Measurements from ENCODE around the gene SLX9. TPM values are rescaled to one million over a fixed set of nuclear protein-coding genes. Genes with fewer than 3 reads are reported as not detected.
"Not testable (repeated sequence)": the region's sequence is repeated elsewhere in the genome, so short reads cannot be mapped to it uniquely, and the experiment has no call there.

Gene SLX9
- total RNA-seq, 1 experiment from 2014 or later = 24.9 TPM

DNA sequence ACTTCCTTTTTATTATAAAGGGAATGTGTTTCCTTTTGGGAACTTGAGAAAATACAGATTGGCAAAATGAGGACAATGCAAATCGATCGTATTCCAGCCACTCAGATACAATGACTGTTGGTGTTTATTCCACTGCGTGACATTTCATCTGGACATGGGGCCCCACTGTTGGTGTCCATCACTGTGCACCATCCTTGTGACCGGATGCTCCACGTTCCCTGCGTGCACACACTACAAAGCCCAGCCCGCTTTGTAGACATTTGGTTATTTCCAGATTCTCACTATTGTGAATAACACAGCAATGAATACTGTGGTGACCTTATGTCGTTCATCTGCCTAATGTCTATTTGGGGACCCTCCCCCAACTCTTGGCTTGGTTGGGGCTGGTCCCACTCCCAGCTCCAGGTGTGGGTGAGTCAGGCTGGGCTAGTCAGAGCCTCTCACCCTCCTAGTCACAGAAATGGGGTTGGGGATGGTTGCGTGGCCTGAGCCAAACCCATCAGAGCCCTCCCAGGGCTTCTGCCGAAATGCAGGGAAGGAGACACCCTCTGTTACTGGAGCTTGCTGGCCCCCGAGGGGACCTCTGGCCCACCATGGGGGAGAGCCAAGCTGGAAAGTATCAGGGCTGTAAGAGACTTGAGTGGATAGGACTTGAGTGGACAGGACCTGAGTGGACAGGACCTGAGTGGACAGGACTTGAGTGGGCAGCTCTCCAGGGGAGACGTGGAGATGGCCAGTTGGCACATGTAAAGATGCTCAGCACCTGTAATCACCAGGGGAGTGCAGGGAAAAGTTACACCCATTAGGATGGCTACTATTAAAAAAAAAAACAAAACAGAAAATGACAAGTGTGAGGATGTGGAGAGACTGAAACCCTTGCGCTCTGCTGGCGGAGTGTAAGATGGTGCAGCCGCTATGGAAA, 77.5 kb downstream of the SLX9 start:
- no peak for DNase-seq (ENCODE audit: low read depth)

DNA sequence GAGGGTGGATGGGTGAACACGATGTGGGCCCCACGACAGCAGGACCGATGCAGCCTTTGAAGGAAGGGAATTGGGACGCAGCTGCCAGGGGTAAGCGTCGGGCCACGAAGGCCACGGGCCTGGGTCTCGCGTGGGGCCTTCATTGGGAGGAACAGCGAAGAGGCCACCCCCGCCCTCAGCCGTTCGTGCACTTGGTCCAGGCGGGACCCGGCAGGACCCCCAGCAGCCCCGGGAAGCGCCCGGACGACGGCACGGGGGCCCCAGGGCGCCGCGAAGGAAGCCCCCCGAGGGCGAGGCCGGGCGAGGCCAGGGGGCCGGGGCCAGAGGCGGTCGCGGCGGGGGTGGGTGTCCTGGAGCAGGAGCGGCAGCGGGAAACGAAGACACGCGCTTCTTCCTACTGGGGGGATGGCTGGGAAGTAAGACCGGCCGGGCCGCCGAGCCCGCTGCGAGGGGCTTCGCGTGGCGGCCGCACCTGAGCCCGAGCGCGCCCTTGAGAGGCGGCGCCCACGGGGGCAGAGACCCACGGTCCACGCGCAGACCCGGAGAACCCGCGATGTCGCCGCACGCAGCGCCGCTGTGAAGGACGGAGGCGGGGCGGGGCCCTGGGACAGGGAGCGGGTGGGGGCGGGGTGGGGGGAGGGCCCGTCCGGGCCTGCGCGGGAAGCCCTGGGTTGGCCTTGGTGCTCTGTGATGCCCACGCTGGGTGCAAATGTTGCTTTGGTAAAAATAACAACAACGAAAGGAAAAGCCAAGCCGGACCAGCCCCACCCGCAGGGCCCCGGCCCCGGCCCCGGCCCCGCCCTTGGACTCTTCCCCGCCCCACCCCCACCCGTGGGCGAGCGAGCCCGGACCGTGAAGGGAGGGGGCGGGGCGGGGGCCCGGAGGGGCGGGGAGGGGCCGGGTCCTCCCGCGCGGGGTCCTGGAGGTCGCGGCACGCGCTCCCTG, 78.6 kb downstream of the SLX9 start:
- DNase-seq (ENCODE audit: low read depth) = no peak

DNA sequence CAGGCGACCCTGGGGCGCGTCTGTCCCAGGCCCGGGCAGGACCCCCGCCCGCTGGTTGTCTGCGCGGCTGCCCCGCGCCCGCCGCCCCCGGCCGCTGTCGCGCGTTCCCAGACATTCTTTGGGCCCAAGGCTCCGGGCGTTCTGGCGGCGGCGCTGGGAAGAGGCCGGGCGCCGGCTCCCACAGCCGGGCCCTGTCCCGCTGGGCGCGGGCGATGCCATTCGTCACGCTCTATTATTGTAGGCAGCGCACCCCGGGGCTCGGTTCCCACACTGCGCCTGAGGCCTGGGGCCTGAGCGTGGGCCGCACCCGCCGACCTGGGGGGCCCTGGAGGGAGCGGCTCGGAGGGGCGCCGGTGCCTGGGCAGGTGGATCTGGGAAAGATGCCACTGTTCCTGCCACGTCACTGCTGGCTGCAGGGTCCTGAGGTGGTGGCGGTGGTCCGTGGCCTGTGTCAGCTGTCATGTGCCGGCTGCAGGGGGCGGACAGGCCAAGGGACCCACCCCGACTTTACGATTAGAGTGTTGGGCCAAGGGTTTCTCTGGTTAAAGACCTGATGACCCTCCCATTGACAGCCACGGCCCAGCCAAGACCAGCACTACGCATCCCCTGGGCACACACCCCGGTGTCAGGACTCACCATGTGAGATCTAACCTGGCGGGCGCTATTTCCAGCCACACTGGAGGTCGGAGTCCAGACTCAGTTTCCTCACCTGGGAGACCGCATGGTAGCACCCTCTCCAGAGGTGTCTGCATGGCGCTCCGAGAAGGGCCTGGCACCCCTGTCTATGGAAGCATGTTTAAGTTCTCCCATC, 79.5 kb downstream of the SLX9 start:
- DNase-seq (ENCODE audit: low read depth) = no peak

DNA sequence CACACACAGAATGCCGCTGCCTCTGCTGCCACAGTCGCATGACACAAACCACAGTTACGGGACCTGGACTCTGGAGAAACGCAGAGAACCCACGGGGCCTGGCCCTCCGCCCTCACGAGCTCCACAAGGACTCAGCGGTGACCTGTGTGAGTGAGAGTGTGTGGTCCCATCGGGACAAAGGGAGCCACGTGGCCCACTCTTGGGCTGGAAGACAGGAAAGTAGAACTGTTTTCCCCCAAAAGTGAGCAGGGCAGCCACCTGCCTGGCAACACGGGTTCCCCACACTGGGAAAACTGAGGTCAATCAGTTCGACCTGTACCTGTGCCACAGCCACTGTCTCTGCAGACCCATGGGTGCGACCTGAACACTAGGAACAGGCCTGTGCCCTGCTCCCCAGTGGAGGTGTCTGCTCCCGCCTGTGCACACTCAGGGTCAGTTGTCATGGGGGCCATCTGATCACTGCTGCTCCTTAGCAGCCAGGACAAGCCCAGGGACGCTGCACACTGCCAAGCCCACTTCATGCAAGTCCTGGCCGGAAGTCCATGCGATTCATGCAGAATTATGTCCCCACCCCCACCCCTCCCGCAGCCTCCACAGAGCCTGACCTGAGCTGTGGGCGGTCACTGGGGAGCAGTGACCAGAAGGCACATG, 80.2 kb downstream of the SLX9 start:
- DNase-seq (ENCODE audit: low read depth) = no peak

DNA sequence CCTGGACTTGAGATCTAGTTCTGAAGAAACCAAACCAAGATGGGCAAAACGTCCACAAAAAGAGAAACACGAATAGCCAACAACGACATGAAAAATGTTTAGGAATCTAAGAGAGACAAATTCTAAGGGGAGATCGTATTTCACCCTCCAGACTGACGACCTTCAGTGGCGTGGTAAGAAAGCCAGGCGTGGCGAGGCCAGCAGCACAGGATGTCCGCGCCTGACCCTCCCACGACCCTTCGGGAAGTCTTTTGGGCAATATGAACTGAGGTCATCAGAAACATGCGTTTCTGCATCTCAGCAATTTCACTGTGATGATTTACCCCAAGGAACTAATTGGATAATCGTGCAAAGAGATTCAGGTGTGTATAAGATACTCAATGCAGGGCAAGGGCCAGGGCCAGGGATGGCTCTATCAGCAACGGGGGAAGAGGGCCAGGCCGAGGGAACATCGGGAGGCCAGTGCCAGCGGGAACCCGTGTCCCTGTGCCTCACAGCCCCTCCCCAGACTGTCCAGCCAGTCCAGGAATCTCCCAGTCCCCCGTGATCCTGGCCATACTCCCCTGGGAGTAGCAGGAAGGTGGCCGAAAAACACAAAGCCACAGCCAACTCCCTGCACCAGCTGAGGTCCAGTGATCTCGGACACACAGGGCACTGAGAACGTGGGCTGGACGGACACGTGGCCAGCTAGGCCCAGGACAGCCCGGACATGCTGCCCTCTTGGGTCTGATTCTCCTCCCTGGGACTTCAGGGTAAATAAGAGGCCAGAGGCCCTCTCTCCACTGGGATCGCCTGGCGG, 81.0 kb downstream of the SLX9 start:
- no peak for DNase-seq (ENCODE audit: low read depth)

DNA sequence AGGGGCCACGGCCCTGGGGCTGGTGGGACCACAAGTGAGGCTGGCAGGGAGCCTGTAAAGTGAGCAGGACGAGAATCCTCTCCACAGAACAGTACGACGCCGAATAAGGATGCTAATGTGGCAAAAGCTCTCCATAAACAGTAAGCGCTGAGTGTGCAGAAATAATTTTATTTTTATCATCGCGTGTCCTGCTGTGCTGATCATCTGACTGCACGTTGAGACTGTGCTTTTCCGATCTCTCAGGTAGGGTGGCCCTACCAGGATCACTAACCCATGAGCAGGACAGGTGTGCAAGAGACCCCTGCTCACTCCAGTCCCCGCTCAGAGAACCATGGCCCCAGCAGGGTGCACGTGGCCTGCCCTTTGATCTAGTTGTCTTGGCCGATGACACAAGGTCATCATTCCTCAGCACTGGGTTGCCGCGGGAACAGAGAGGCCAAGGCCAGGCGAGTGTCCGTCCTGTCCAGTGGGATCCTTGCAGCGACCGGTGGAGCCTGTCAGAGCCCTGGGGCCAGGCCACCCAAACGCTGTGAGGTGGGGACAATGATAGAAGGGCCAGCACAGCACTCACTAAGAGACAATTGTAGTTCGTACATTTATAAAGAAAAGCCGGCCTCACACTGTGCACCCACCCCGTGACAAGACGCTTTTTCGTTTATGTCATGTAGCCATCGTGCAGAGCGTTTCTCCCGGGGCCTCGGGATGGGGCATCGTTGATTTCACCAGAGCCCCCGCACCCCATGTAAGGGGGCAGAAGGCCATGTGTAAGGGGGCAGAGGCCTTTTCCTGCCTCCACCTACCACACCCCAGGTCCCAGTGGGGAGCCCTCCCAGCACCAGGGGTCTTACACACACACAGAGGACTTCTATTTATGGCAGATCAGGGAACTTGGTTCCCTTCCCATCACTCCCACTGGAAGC, 81.9 kb downstream of the SLX9 start:
- DNase-seq (ENCODE audit: low read depth) = no peak

DNA sequence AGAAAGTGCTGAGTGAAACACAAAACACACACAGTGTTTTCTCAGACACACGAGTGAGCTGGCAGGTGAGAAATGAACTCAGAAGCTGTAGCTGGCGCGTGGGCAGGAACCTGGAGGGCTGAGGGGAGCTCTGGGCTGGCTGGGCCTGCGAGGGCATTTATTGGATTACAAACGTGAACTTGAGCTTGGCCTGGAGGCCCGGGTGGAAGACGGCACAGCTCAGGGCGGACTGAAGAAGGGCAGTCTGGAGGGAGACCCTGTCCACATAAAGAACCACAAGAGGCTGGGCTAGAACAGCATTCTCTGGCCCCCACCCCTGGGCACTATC, 82.5 kb downstream of the SLX9 start:
- no peak for DNase-seq (ENCODE audit: low read depth)

DNA sequence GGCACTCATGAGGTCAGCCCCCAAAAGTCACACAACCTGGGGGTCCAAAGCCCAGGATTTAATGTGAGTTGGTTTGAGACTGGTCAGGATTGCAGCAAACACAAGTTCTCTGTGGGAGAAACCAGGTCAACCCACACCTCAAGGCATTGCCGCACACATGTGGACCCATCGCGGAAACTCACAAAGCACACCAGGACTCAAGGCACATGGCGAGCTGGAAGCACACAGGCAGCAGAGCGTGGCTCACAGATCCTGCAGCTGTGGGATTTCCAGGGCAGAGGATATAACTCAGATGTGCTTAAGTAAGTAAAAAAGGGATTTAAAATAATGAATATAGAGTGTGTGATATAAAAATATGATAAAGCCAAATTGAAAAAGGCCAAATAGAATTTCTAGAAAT, 82.9 kb downstream of the SLX9 start:
- no peak for DNase-seq (ENCODE audit: low read depth)

DNA sequence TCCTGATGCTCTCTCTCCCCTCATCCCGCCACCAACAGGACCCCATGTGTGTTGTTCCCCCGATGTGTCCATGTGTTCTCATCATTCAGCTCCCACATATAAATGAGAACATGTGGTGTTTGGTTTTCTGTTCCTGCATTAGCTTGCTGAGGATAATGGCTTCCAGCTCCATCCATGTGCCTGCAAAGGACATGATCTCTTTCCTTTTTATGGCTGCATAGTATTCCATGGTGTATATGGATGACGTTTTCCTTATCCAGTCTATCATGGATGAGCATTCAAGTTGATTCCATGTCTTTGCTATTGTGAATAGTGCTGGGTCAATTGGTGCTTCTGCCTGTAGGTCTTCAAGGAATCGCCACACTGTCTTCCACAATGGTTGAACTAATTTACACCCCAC, 84.7 kb downstream of the SLX9 start:
- not testable (repeated sequence) for DNase-seq (ENCODE audit: low read depth)

DNA sequence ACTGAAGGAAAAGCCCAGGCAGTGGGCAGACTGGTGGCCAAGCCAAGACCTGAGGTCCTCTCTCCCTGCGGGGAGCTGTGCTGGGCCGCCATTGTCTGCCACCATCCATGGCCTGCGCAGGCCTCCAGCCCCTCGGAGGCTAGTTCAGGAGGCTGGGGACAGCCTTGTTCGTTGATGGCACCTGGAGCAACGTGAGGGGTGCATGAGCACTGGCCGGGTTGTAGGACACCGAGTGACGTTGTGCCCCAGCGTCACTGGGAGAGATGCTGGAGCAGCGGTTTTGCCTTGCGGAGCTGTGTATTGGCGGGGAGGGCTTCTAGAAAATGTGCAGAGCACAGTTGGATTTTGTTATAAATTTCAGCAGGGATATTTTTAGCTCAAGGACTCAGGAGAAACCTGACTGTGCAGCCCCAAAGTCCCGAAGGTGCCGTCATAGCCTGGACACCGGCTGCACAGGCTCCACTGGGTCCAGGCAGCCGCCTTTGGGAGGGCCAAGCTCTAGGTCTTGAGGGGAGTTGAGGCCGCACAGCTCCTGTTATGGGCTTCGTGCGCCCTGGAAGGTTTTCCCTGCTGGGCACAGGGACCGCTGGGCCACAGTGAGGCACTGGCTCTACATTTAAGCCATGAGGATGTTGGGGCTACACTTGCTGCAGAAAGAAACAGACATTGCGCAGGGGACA, 86.4 kb downstream of the SLX9 start:
- DNase-seq (ENCODE audit: low read depth) = no peak

Other genes starting within 250 kb of the SLX9 start
- gene KRTAP10-12, start 242.9 kb upstream of the SLX9 start, total RNA-seq (2014; rRNA removed) = not detected in 2 replicates
- gene TSPEAR, start 228.5 kb upstream of the SLX9 start, total RNA-seq (2014; rRNA removed) = not detected in 2 replicates
- gene UBE2G2, start 138.2 kb upstream of the SLX9 start, total RNA-seq (2014; rRNA removed) = 54.5 and 55.5 TPM in 2 replicates
- gene SUMO3, start 122.0 kb upstream of the SLX9 start, total RNA-seq (2014; rRNA removed) = 125 and 129 TPM in 2 replicates
- gene PTTG1IP, start 66.3 kb upstream of the SLX9 start, total RNA-seq (2014; rRNA removed) = 496 and 531 TPM in 2 replicates
- 3.7 and 3.8 TPM in 2 replicates for gene ITGB2, start 19.1 kb upstream of the SLX9 start, total RNA-seq (2014; rRNA removed)
- 25.4 and 29.6 TPM in 2 replicates for gene ADARB1, start 134.6 kb downstream of the SLX9 start, total RNA-seq (2014; rRNA removed)